Measurements from ENCODE around the gene BAHCC1.

The BAHCC1 gene

DNA sequence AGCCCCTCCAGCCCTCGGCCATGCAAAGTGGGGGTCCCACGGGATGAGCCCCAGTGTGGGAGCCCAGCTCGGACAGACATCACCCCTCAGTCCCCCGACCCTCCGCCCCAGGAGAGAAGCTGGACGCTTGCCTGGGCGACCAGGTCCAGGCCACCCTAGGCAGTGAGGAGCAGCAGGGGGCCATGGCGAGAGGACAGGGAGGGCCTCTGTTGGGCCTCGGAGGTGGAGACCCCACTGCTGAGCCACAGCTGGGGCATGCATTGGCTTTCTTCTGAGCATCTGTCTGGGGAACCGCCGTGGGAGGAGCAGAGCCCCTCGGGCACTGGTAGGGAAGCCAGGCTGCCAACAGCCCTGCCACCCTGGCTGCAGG, 104.3 kb downstream of the BAHCC1 start:
- in situ Hi-C loops (cut with MboI; ENCODE audit: low sequenced_read_pairs, unreplicated experiment): no loop called here
- no peak for DNase-seq (ENCODE audit: low spot score)
- TF ChIP-seq, protein P1, sequence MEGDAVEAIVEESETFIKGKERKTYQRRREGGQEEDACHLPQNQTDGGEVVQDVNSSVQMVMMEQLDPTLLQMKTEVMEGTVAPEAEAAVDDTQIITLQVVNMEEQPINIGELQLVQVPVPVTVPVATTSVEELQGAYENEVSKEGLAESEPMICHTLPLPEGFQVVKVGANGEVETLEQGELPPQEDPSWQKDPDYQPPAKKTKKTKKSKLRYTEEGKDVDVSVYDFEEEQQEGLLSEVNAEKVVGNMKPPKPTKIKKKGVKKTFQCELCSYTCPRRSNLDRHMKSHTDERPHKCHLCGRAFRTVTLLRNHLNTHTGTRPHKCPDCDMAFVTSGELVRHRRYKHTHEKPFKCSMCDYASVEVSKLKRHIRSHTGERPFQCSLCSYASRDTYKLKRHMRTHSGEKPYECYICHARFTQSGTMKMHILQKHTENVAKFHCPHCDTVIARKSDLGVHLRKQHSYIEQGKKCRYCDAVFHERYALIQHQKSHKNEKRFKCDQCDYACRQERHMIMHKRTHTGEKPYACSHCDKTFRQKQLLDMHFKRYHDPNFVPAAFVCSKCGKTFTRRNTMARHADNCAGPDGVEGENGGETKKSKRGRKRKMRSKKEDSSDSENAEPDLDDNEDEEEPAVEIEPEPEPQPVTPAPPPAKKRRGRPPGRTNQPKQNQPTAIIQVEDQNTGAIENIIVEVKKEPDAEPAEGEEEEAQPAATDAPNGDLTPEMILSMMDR (IDR thresholded peaks at IDR 0.05; ENCODE audit: borderline replicate concordance, control extremely low read depth, extremely low read depth, insufficient read depth, missing control alignments): no peak

DNA sequence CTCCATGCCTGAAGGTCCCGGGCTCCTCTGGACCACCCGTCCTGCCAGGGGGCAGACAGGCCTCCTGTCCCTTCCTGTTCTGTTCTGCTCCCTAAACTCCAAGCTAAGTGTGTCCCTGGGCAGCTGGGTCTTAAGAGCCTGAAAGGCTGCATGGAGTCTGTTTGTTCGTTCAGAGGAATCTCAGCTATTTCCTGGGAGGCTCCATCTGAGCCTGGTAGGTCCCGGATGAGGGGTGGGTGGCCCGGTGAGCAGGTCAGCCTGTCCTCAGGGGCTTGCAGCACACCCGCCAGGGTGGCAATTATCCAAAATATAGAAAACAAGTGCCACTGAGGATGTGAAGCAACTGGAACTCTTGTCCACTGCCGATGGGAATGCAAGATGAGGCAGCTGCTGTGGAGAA, 104.8 kb downstream of the BAHCC1 start:
- no peak for DNase-seq (ENCODE audit: low spot score)
- TF ChIP-seq, protein P1 (IDR thresholded peaks at IDR 0.05; ENCODE audit: borderline replicate concordance, control extremely low read depth, extremely low read depth, insufficient read depth, missing control alignments): no peak
- in situ Hi-C loops (cut with MboI; ENCODE audit: low sequenced_read_pairs, unreplicated experiment): no loop called here

DNA sequence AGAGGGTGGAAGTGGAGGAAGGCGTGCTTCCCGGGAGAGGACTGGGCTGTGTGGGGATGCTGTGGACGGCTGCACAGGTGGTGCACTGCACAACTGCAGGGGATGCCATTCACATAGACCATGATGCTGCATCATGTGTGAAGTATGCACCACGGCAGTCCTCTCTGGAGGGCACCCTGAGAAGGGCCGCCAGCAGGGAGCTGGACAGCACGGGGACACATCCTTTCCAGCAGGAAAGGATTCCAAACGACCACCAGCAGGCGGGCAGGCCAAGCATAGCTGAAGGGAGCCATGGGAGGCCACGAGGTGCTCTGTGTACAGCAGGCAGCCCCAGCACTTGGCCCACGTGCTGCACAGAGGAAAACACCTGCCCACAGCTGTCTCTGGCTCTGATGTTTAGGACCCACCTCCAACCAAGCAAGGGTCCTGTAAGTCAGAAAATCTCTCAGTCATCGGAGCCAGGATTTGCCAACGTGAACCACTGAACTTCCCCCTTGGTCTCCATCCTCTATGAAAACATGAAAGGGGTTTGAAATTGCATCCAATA, 107.3 kb downstream of the BAHCC1 start:
- TF ChIP-seq, protein P1 (IDR thresholded peaks at IDR 0.05; ENCODE audit: borderline replicate concordance, control extremely low read depth, extremely low read depth, insufficient read depth, missing control alignments): no peak
- DNase-seq (ENCODE audit: low spot score): no peak
- in situ Hi-C loops (cut with MboI; ENCODE audit: low sequenced_read_pairs, unreplicated experiment): no loop called here

DNA sequence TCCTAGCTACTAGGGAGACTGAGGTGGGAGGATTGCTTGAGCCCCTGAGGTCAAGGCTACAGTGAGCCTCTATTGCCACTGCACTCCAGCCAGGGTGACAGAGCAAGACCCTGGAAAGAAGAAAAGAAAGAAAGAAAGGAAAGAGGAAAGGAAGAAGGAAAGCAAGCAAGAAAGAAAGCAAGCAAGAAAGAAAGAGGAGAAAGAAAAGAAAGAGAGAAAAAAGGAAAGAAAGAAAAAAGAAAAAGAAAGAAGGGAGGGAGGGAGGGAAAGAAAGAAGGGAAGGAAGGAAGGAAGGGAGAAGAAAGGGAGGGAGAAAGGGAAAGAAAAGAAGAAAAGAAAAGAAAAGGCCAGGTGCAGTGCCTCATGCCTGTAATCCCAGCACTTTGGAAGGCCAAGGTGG, 108.4 kb downstream of the BAHCC1 start:
- DNase-seq (ENCODE audit: low spot score): no peak
- TF ChIP-seq, protein P1 (IDR thresholded peaks at IDR 0.05; ENCODE audit: borderline replicate concordance, control extremely low read depth, extremely low read depth, insufficient read depth, missing control alignments): no peak
- in situ Hi-C loops (cut with MboI; ENCODE audit: low sequenced_read_pairs, unreplicated experiment): no loop called here

DNA sequence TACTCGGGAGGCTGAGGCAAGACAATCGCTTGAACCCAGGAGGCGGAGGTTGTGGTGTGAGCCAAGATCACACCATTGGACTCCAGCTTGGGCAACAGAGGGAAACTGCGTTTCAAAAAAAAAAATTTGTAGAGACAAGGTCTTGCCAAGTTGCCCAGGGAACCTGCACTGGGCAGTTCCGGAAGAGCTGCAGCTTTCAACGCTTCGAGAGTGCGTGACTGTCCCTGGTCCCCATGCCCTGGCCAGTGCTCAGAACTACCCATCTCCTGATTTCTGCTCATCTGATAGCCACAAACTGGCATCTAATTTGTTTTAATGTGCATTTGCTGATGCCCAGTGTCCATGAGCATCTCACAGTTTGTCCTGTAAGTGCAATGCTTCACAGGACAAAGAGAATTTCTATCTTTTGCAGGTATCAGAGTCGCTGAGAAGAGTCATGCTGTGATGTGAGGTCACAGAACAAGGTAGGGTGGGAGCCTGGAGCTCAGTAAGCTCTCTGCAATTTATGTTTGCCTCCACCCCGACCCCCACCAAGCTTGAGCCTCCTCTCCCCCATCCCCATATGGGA, 113.5 kb downstream of the BAHCC1 start:
- no peak for DNase-seq (ENCODE audit: low spot score)
- in situ Hi-C loops (cut with MboI; ENCODE audit: low sequenced_read_pairs, unreplicated experiment): no loop called here
- TF ChIP-seq, protein P1 (IDR thresholded peaks at IDR 0.05; ENCODE audit: borderline replicate concordance, control extremely low read depth, extremely low read depth, insufficient read depth, missing control alignments): no peak

DNA sequence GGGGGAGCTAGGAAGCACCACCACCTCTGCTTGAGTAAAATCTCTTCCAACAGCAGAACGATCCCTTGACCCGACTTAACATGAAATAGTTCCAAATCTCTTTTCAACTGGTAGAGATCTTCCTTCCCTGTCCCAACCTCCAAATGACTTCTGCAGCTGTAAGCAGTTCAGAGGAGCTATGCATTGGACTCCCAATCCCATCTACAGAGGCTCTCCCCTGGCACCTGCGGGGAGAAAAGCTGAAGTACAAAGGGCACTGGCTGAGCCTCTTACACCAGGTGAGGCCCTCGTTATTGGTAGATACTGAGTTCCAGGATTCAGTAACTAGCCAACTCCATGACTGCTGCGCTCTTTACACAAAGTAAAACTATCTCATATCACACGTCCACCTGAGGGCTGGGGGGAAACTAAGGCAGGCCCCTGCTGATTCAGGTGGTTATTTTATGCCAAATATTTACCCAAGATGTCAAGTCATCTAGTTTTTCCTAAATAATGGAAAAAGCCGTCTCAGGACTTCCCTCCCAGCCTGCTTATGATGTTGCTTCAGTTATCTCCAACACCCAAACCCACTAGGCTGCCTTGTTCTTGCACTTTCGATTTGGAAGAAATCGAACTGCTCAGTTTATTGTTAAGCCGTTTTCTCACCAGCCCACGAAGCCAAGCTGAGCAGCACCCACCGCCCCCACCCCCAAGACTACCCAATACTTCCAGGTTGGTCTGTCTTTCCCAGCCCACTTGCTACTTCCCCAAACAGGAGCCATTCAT, 114.1 kb downstream of the BAHCC1 start:
- no peak for DNase-seq (ENCODE audit: low spot score)
- in situ Hi-C loops (cut with MboI; ENCODE audit: low sequenced_read_pairs, unreplicated experiment): no loop called here
- TF ChIP-seq, protein P1 (IDR thresholded peaks at IDR 0.05; ENCODE audit: borderline replicate concordance, control extremely low read depth, extremely low read depth, insufficient read depth, missing control alignments): no peak

All from GM13976 (cell line).